K562 (cell line): ENCODE data around the gene PRSS57. TPM values are rescaled to one million over a fixed set of nuclear protein-coding genes. Genes with fewer than 3 reads are reported as not detected.

Experiments
- BCOR ChIP-seq: fragments of 450-650 bp; IDR thresholded peaks from 2 replicates; pipeline ENCODE4 v1.6.1; 2016
- DPF2 ChIP-seq: fragments of 450-650 bp; IDR thresholded peaks from 2 replicates; pipeline ENCODE4 v1.6.1; 2016
- ELF1 ChIP-seq: fragments of 200-800 bp; sonication (Bioruptor generic); IDR thresholded peaks from 2 replicates; pipeline ENCODE4 v1.6.1; 2016; ENCODE audit warnings: missing genetic modification characterization, missing compliant biosample characterization
- KDM2B ChIP-seq: fragments of 250-450 bp; sonication (Bioruptor Pico); IDR thresholded peaks from 2 replicates; pipeline ENCODE4 v1.8.0; 2021; ENCODE audit warnings: mild to moderate bottlenecking, moderate library complexity
- NFE2 ChIP-seq: IDR thresholded peaks from 2 replicates; pipeline ENCODE4 v1.6.1; 2014; ENCODE audit warnings: antibody characterized with exemption, low read depth
- PPARD ChIP-seq: fragments of 250-450 bp; sonication (Bioruptor Pico); IDR thresholded peaks from 2 replicates; pipeline ENCODE4 v1.8.0; 2022; ENCODE audit warnings: inconsistent platforms, mild to moderate bottlenecking, moderate library complexity
- STAT5A ChIP-seq: IDR thresholded peaks from 2 replicates; pipeline ENCODE4 v1.6.1; 2012; ENCODE audit warnings: low read length, inconsistent platforms, borderline replicate concordance
- WHSC1 ChIP-seq: IDR thresholded peaks from one replicate; pipeline ENCODE4 v1.6.1; 2012; ENCODE audit warnings: low read length, control low read depth, inconsistent platforms
- ZNF778 ChIP-seq: fragments of 450-650 bp; formaldehyde crosslinking; IDR thresholded peaks from 2 replicates; pipeline ENCODE4 v1.4.0; 2020; ENCODE audit warnings: mild to moderate bottlenecking, moderate library complexity
- ZNF780A ChIP-seq: fragments of 250-450 bp; sonication (Bioruptor Pico); IDR thresholded peaks from 2 replicates; pipeline ENCODE4 v1.5.0; 2021; ENCODE audit warnings: mild to moderate bottlenecking
- polyA plus RNA-seq, 8 experiments: library from polyadenylated mRNA; depleted of rRNA in 4 of 8; stranded (reverse) in 5 of 8; unstranded in 3 of 8; fragments of >200 nt; fragmentation: Nextera tagmentation in 2 of 8; fragmentation: Illumina TruSeq in 1 of 8; extraction: Ambion mirVana in 2 of 8; extraction: Trizol in 1 of 8; gene quantifications; 2 replicates each; pipeline versions ENCODE4 v1.2.1 to v1.2.3, GENCODE V29; 2011 to 2014; ENCODE audit warnings: inconsistent platforms in 1 of 8, missing spikeins in 1 of 8
- total RNA-seq, 7 experiments: library from RNA; depleted of rRNA in 6 of 7; stranded (reverse); fragments of >200 nt in 6 of 7; fragmentation: Illumina TruSeq in 2 of 7; extraction: Trizol in 2 of 7; gene quantifications; 2 replicates each; pipeline versions ENCODE4 v1.2.1 to v1.2.3, GENCODE V29; 2011 to 2021; ENCODE audit warnings: low replicate concordance in 1 of 7
- TF ChIP-seq, protein P1 (sequence below): fragments of 250-450 bp; sonication (Bioruptor Pico); IDR thresholded peaks from 2 replicates; pipeline ENCODE4 v1.4.0; 2020; ENCODE audit warnings: mild to moderate bottlenecking
- TF ChIP-seq, protein P2 (sequence below): IDR thresholded peaks from 3 replicates; pipeline ENCODE4 v1.6.1; 2011; ENCODE audit warnings: borderline replicate concordance, mild to moderate bottlenecking; ENCODE audit not compliant: insufficient read length, insufficient read depth
- TF ChIP-seq, protein P3 (sequence below): sonication (generic); formaldehyde crosslinking; IDR thresholded peaks from 2 replicates; pipeline ENCODE4 v1.8.1; 2023; ENCODE audit warnings: missing genetic modification reagents, mild to moderate bottlenecking, borderline replicate concordance
- TF ChIP-seq, protein P4 (sequence below): sonication (generic); formaldehyde crosslinking; IDR thresholded peaks from 2 replicates; pipeline ENCODE4 v1.8.0; 2022; ENCODE audit warnings: mild to moderate bottlenecking, missing genetic modification reagents

The PRSS57 gene
- total and polyA plus RNA-seq, 9 of the 15 experiments (the other 6 are each of a cell fraction or from before 2014, with no cell fraction given) = 0.06 to 2.5 (median 1.3) TPM; not detected in 3

GRCh38 chr19:681029-682019 is 13.9 kb downstream of the PRSS57 start (continued):
- TF ChIP-seq, protein P1, sequence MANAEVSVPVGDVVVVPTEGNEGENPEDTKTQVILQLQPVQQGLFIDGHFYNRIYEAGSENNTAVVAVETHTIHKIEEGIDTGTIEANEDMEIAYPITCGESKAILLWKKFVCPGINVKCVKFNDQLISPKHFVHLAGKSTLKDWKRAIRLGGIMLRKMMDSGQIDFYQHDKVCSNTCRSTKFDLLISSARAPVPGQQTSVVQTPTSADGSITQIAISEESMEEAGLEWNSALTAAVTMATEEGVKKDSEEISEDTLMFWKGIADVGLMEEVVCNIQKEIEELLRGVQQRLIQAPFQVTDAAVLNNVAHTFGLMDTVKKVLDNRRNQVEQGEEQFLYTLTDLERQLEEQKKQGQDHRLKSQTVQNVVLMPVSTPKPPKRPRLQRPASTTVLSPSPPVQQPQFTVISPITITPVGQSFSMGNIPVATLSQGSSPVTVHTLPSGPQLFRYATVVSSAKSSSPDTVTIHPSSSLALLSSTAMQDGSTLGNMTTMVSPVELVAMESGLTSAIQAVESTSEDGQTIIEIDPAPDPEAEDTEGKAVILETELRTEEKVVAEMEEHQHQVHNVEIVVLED (CRISPR knock-in tag) = no peak
- TF ChIP-seq, protein P2, sequence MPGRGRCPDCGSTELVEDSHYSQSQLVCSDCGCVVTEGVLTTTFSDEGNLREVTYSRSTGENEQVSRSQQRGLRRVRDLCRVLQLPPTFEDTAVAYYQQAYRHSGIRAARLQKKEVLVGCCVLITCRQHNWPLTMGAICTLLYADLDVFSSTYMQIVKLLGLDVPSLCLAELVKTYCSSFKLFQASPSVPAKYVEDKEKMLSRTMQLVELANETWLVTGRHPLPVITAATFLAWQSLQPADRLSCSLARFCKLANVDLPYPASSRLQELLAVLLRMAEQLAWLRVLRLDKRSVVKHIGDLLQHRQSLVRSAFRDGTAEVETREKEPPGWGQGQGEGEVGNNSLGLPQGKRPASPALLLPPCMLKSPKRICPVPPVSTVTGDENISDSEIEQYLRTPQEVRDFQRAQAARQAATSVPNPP = no peak
- no peak for TF ChIP-seq BCOR
- TF ChIP-seq DPF2 = no peak
- TF ChIP-seq, protein P3, sequence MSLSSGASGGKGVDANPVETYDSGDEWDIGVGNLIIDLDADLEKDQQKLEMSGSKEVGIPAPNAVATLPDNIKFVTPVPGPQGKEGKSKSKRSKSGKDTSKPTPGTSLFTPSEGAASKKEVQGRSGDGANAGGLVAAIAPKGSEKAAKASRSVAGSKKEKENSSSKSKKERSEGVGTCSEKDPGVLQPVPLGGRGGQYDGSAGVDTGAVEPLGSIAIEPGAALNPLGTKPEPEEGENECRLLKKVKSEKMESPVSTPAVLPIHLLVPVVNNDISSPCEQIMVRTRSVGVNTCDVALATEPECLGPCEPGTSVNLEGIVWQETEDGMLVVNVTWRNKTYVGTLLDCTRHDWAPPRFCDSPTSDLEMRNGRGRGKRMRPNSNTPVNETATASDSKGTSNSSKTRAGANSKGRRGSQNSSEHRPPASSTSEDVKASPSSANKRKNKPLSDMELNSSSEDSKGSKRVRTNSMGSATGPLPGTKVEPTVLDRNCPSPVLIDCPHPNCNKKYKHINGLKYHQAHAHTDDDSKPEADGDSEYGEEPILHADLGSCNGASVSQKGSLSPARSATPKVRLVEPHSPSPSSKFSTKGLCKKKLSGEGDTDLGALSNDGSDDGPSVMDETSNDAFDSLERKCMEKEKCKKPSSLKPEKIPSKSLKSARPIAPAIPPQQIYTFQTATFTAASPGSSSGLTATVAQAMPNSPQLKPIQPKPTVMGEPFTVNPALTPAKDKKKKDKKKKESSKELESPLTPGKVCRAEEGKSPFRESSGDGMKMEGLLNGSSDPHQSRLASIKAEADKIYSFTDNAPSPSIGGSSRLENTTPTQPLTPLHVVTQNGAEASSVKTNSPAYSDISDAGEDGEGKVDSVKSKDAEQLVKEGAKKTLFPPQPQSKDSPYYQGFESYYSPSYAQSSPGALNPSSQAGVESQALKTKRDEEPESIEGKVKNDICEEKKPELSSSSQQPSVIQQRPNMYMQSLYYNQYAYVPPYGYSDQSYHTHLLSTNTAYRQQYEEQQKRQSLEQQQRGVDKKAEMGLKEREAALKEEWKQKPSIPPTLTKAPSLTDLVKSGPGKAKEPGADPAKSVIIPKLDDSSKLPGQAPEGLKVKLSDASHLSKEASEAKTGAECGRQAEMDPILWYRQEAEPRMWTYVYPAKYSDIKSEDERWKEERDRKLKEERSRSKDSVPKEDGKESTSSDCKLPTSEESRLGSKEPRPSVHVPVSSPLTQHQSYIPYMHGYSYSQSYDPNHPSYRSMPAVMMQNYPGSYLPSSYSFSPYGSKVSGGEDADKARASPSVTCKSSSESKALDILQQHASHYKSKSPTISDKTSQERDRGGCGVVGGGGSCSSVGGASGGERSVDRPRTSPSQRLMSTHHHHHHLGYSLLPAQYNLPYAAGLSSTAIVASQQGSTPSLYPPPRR = no peak
- TF ChIP-seq ZNF780A (CRISPR knock-in tag) = no peak
- TF ChIP-seq NFE2 = no peak
- TF ChIP-seq ELF1 = no peak
- TF ChIP-seq, protein P4, sequence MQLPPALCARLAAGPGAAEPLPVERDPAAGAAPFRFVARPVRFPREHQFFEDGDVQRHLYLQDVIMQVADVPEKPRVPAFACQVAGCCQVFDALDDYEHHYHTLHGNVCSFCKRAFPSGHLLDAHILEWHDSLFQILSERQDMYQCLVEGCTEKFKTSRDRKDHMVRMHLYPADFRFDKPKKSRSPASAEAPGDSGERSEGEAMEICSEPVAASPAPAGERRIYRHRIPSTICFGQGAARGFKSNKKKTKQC (CRISPR knock-in tag) = no peak
- TF ChIP-seq ZNF778 (CRISPR knock-in tag) = no peak
- TF ChIP-seq KDM2B (CRISPR knock-in tag) = no peak
- TF ChIP-seq STAT5A = no peak
- TF ChIP-seq PPARD = no peak
- TF ChIP-seq WHSC1 = no peak
- TF ChIP-seq, all 486 proteins: peak for 8
